HG03457 (cell line): Measurements from ENCODE around the gene FMNL2.
"Not testable (repeated sequence)": the region's sequence is repeated elsewhere in the genome, so short reads cannot be mapped to it uniquely, and the experiment has no call there.

Experiments
- ATAC-seq: cut with Tn5 transposase; IDR thresholded peaks from one replicate; pipeline ENCODE4 v1.9.1; 2021; ENCODE audit warnings: moderate number of reproducible peaks; ENCODE audit not compliant: unreplicated experiment

FMNL2 gene

DNA sequence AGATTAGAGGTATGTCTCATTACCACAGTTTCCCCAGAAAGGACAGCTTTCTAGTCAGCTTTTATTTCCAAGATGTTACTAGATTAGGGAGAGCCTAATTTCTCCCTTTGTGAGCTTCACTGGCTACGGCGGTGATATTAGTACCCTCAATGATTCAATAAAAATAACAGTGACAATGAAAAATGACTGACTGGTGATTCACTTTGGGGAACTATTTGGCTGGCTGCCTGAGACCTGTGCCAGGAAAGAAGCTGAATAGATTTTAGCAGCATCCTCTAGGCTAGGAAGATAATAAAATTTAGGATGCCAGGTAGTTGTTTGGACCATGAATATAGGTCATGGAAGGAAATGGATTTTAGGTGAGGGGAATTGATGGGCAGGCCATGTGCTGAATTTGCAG, 178.7 kb downstream of the FMNL2 start:
- ATAC-seq, result no peak

DNA sequence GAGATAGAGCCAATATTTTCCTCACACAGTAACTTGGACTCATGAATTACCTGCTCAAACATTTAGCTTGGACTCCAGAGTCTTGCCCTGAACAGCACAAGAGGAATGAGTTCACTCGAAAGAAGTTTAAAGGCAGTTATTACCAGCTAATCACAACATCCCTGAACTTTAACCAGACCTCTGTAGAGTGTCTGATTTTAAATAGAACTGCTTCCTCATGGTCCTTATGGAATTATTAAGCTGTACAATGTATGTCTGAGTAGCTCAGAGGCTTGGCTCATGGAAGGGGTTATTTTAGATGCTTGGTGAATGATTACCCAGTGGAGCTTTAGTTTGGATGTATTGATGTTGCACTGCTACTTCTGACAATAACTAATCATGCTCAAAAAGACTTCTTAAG, 183.1 kb downstream of the FMNL2 start:
- ATAC-seq, result no peak

DNA sequence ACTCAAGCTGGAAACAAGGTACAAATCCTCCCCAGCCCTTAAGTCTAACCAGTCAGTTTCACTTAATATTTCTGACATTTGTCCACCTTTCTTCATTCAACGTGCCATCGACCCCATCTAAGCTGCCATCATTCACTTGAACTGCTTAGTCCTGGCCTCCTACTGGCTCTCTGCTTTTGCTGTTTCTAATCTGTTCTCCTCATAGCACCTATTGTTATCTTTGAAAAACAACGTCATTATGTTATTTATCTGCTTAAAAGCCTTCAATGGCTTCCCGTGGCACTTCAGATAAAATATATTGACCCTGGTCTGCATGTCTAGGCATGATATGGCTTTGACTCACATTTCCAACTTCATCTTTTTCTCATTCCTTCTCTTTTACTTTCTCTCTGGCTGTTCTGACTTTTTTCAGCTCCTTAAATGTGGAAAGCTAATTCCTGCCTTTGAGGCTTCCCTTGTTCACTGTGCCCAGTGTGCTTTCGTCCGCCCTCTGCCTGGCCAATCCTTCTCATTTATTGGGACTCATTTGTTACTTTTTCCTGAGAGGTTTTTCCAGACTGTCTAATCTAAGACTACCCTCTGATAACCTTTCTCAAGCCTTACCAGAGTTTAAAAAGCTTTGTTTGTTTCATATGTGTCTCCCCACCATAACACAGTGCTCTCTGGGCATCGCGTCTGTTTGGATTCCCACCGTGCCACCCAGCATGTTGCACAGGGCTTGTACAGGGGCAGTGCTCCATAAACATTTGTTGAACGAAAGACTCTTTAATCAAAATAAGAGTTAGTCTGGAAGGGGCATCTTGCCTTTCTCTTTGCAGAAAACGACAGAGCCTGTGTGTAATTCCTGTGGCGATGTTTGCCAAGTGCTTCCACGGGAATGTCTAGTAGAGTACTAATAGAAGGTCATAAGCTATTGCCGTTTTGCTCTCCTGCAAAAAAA, 183.9 kb downstream of the FMNL2 start:
- ATAC-seq, result no peak

DNA sequence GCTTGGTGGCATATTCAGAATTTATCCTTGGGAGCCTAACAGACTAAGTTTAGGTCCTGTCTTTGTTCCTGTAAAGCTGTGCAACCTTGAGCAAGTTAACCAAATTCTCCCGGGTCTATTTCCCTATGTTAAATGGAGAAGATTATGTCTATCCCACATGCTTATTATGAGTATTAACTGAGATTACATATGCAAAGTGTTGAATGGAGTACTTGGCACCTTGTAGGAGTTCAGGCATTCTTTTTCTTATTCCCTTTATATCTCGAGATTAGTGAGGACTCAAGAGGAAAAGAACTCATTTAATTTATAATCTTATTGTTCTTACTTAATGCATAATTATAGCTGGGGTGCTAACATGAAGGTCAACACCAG, 184.6 kb downstream of the FMNL2 start:
- ATAC-seq, result no peak

DNA sequence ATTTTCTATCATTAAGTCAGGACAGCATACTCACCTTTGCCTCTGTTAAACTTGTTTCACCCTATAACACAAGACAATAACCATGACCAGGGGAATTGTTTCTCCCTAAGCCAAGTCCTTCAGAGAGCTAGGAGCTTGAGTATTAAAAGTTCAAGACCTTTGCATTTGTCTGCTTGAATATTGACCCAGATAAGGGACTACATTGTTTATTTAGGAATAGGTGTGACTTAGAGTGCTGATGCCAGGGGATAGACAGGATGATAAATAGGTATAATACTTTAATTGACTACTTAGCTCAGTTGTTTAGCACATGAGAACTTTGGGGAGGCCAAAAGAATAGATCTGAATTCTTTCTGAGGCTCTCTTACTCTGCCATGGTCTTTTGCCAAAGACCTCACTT, 185.8 kb downstream of the FMNL2 start:
- no peak for ATAC-seq

DNA sequence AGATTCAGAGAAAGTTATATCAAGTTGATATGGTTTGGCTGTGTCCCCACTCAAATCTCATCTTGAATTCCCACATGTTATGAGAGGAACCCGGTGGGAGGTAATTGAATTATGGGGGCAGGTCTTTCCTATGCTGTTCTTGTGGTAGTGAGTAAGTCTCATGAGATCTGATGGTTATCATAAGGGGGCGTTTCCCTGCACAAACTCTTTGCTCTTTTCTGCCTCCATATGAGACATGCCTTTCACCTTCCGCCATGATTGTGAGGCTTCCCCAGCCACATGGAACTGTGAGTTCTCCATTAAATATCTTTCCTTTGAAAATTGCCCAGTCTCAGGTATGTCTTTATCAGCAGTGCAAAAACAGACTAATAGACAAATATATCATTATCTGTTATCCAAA, 187.5 kb downstream of the FMNL2 start:
- not testable (repeated sequence) for ATAC-seq

DNA sequence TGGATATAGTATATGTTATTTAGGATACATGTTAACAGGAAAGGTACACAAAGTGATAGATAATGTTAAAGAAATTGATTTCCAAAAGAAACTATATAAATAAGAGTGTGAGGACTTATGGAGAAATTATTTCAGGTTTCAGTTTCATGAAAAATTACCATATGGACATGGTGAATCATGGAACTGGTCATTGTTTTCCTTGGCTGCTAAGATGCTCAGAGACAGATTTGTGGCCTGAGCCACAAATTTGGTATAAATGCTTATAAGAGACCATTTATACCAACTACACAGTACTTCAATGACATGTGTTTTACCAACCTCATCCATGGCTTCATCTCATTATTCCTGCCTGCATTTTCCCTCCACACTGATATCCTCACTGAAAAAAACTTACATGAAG, 188.1 kb downstream of the FMNL2 start:
- ATAC-seq, result no peak

DNA sequence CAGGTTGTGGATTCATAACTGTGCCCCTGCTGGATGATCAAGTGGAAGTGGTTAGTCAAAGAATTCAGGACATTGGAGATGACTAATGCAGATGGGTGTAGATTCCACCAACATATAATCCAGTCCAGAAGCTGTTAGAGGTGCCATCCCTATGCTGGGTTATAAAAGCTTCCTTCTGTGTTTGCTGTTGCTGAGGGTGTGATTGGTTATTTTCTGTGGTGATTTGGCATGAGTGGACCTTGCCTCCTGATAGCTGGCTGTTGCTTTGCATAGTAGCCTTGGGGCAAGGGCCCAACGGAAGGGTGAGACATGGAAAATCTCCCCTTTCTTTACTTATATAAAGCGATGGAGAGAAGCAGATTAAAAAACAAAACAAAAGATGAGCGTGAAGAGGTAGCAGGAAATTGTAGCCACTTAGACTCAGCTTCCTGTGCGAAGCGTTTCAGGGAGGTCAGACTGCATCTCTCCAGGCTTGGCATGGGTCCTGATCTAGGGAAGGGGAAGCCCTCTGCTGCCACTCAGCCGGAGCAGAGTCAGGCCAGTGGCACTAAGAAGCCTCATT, 190.4 kb downstream of the FMNL2 start:
- no peak for ATAC-seq

DNA sequence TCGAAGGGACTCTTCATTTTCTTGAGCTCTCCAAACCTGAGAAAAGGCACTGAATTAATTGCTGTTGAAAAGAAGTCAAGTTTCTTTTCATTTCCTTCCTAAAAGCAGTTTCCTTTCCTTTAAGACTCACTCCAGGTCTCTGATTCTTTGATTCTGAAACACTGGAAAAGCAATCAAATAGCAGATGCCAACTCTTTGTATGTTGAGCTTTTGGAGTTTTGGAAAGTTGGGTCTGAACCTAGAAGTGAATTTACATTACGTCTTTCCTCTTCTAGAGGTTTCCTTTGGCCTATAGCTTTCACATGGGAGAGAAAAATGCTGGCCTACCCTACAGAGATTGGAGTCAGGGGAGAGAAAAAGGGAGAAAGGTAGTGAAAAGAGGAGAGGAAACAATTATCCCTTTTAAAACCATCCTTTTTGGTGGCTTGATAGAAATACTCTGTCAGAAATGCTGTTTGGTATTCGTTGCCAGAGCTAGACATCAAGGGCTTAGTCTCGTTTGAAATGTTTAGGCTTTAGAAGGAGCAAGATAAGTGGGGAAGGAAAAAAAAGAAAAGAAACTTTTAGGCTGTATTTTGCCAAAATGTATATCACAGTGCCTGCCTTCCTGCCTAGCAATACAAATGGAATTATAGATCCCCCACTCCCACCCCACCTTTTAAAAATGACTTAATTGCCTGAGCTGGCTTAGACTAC, 194.6 kb downstream of the FMNL2 start:
- no peak for ATAC-seq

DNA sequence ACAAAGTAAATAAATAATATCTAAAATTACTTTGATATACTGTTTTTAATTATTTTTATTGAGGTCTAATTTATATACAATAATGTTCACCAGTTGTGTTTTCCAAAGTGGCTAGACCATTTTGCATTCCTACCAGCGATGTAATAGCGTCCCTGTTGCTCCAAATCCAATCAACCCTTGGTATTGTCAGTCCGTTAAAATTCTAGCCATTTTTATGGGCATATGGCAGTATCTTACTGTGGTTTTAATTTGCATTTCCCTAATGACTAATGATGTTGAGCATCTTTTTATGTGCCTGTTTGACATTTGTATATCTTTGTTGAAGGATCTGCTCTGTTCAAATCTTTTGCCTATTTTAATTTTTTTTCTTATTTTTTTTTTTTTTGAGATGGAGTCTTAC, 197.3 kb downstream of the FMNL2 start:
- ATAC-seq, result no peak

DNA sequence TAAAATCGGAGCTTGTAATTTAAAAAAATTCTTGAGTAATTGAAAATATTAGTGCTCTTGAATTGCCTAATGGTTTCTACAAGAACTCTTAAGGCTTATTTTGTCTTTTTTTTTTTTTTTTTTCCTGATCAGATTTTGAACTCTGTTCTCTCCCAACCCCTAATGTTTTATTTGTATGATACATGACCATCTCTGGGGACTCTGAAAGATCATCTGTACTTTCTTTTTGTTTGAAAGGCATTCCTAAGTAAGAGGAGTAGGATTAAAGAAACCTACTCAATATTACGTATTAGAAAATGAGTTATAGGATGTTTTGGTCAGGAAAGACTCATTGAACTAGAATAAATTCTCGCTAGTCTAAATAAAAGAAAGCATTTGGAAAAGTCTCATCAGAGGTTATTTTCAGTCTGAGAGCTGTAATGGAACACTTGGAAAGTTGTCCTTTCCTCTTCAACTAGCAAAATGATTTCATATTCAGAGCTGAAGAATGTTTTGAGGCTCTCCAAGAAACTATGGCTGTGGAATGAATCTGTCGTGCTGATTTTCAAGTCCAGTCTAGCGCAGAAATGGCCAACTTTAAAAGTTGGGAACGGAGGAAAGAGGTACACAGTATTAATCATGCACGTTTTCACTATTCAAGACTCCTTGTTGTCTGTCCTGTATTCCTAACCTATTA, 199.6 kb downstream of the FMNL2 start:
- no peak for ATAC-seq

DNA sequence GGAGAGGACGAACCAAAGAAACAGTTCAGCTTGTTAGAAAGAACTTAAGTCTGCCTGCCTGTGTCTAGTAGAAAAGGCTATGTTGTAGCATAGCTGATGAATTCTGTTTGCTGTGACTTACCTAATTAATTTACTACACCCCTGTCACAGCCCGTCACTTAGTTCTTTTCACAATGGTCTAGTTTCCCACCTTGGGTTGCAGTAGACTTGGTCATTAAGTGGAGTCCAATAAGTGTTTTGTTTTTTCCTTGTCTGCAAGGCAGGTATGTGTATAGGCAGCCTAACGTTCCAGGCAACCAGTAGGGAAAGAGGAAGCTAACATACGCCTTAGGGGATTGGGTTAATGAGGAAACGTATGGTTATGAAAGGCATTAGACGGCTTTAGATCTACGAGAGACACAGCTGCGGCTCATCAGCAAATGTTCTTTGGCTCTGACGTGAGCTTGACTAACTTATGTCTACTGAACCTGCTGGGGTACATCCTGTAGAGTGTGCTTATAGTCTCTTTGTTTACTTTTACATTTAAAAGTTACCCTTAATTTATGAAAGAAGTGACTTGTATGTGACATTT, 202.2 kb downstream of the FMNL2 start:
- no peak for ATAC-seq

DNA sequence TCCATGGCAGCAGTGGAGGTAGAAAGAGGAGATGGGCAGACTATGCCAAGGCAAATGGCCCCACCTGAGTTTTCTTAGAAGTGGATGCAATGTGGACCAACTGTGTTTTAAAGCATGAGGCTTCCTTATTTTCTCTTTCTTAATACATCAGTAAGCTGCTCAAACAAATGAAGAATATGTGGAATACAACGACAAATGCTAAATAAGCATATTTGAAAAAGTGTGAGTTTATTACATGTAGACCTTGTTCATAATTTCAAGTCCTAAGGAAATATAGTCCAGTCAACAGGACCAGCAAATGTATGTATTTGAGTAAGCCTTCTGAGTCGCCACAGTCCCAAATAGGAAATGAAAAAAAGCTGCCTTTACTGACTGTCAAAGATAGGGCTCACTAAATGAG, 204.4 kb downstream of the FMNL2 start:
- ATAC-seq, result no peak

DNA sequence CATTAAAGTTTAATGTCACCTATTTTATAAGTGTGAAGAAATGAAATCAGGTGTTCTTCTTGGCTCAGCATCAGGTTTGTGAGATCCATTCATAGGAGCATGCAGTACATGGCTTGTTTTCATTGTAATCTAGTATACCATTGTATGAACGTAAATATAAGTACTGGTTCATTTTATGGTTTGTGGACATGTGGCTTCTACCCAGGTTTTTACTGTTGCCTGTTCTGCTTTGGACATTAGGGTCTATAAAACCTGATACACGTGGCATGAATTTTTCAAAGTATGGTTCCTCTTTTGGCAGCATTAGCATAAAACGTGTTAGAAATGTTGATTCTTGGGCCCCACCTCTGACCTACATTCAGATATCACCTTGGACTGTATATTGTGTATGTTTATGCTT, 206.7 kb downstream of the FMNL2 start:
- no peak for ATAC-seq

DNA sequence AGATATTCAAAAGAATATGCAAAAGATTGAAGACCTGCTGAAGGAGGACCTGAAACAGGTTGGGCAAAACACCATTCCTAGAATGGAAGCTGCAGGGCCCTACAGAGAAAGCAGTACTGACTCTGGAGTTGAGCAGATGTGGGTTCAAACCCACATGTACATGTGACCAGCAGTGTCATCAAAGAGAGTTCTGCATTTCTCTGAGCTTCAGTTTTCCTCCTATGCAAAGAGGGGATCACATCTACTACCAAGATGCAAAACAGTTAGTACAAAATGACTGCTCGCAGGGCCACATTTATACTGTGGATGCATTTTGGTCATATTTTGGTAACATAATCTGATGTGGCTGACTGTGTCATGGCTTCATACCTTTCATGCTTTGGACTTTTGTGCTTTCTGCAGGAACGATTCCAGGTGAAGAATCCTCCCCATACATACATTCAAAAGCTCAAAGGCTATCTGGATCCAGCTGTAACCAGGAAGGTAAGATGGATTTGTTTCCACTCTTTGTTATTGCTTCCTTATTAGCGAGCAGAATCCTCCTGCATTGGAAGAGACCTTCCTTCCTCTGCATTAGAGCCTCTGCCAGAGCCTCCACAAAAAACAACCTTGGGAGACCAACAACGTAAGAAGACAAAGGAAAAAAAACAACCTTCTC, 207.5 kb downstream of the FMNL2 start:
- no peak for ATAC-seq

DNA sequence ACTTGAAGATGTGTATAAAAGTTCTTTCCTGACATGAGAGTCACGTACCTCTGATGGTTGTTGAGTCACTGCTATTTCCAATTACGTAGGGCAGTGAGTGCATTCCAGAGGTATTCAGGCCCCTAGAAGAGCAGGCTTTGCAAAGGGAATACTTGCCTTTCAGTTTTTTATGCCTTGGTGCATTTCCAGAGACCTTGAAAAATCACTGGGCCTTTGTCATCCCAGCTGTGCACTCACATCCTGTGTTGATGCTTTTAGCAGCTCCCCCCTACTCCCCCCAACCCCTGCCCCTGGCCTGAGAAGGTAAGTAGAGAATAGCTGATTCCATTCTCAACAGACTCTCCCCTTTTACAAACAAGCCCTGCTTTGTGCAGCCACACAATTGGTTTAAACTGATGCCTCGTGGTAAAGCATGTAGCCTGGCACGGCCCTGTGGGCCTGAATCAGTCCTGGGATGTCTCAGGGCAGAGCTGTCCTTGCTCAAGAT, 208.1 kb downstream of the FMNL2 start:
- ATAC-seq, result no peak

DNA sequence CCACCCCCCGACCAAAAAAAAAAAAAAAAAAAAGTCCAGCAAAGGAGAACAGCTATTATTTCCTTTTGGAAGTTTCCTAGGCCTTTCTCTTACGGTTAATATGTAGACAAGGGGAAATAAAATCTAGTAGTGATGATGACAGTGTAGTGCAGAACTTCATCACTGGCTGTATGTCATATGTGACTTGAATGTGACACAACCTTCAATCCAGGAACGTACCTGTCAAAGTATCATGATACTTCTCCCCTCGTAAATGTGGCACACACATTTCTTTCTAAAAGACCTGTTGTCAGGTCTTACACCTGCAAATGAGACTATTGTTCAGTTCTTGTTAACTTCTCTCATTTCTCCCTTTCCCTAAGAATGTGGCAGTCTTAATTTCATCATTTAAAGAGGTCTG, 208.7 kb downstream of the FMNL2 start:
- no peak for ATAC-seq

DNA sequence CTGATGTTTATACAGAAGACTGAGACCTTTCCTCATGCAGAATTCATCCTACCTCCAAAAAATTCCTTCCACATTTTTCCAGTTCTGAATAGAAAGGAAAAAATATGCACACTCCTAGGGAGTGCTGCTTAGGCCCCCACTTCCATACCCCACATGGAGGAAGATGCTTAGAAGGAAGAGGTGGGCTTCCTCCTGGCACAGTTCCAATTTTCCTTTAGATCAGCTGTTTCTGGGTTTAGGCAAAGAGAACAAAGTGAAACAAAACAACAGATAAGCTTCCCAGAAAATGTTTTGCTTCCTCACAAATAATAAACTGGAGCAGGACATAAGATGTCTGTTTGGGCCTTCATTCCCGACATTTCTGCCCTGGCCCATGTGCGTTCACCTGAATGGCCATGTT, 209.7 kb downstream of the FMNL2 start:
- no peak for ATAC-seq

DNA sequence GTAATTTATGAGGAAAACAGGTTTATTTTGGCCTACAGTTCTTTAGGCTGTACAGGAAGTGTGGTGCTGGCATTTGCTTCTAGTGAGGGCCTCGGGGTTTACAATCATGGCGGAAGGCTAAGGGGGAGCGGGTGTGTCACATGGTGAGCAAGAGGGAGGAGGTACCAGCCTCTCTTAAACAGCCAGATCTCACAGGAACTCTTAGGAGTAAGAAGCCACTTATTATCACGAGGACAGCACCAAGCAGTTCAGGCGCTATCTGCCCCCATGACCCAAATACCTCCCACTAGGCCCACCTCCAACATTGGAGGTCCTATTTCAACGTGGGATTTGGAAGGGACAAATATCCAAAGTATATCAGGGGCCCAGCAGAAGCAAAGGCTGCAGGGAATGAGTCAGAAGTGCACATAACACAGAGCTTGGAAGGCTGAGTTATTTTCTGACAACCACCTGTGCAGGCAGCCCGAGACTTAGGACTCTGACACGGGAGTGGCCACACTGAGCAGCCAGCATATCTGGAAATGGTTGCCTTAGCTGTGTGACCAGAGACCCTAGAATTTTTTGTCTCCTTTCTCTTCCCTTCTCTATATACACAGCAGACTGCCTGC, 211.4 kb downstream of the FMNL2 start:
- no peak for ATAC-seq
